Kidney glomerular epithelial cell (primary cell): Measurements from ENCODE around the gene CATSPER2.
"Not testable (repeated sequence)": the region's sequence is repeated elsewhere in the genome, so short reads cannot be mapped to it uniquely, and the experiment has no call there.

Experiments
- DNase-seq: peaks from one replicate; lab custom pipeline; 2025; lab: John Stamatoyannopoulos, UW

Gene CATSPER2

DNA sequence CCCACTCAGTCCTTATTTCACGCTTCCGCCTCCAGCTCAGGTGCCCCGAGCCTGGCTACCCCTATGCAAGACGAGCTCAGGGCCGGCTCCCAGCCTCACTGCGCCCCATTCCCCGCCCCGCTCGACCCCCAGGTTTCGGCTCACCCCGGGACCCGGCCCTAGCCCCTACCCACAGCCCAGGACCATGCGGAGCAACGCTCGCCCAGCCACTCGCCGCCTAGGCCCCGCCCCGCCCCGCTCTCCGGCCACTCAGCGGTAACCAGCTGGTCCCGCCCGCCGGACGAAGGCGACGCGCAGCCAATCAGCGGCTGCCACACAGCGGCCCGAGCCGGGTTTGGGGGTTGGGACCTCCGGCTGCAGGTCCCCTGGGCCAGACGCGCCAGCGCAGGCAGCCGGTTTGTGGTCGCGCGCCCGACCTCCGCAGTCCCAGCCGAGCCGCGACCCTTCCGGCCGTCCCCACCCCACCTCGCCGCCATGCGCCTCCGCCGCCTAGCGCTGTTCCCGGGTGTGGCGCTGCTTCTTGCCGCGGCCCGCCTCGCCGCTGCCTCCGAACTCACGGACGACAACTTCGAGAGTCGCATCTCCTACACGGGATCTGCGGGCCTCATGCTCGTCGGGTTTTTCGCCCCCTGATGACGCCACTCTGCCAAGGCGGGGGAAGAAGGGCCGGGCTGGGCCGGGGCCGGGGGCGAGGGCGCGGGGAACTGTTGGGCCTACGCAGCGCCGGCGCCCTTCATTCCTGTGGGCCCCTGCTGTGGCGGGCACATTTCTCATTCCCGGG lies at the start of gene CATSPER2:
Gene CATSPER2 (minus strand): TSS at position 196 of the 781 bp plus-strand sequence. CDS start 783 bp downstream, outside the sequence.
- DNase-seq = no peak

DNA sequence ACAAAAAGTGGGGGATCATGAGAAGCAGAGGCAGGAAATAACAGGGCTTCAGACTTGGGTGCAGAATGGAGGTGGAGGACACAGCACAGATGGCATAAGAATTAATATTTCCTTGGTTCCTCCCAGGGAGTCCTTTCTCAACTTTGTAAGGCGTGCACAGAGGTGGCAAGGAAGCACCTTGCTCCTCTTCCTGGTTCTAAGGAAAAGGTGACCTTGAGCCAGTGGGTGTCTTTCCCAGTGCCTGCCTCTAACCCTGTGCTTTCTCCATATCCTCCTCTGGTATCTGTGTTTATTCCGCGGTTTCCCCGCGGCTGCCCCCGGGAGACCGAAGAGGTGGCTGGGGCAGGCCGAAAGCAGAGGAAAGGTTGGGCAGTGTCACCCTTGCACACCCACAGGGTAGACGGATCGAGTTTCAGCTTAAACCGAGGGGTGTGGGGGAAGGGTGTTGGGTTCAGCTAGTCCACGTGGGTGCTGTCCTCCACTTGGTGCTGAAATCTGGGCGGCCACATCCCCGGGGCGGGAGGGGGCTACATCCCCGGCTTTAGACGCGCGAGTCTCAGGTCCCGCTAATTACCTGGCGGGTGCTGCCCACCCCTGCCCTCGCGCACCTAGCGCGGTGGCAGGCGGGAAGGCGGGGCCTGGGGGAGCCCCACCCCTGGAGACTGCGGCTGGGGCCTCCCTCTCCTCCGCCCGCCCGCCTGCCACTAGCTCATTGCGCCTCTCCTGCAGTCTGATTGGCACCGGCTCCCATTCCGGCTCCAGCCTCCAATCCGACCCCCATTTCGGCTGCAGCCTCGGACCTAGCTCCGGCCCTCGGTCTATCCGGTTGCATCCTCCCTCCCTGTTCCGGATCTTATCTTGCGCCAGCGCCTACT lies 44.7 kb upstream of the CATSPER2 start, which contains the start of gene CKMT1A:
Gene CKMT1A (plus strand): TSS at position 712 of the 875 bp plus-strand sequence. CDS start 192 bp downstream, outside the sequence.
- not testable (repeated sequence) for DNase-seq

DNA sequence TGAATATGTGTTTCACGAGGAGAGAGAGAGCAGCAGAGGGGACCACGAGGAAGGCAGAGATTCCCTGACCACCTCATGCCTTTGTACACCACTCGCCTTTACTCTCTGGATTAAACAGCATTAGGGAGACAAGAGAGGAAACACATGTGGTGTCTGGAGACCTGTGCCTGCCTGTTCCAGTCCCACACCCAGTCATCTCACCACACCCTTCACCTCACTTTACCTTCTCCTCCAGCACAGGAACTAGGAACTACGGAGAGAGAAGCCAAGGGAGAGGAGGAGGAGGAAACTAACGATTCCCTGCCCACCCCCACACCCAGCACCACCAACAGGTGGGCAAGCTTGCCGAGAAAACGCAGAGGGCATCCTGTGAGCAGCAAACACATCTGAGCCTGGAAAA lies 44.0 kb upstream of the CATSPER2 start:
- not testable (repeated sequence) for DNase-seq

DNA sequence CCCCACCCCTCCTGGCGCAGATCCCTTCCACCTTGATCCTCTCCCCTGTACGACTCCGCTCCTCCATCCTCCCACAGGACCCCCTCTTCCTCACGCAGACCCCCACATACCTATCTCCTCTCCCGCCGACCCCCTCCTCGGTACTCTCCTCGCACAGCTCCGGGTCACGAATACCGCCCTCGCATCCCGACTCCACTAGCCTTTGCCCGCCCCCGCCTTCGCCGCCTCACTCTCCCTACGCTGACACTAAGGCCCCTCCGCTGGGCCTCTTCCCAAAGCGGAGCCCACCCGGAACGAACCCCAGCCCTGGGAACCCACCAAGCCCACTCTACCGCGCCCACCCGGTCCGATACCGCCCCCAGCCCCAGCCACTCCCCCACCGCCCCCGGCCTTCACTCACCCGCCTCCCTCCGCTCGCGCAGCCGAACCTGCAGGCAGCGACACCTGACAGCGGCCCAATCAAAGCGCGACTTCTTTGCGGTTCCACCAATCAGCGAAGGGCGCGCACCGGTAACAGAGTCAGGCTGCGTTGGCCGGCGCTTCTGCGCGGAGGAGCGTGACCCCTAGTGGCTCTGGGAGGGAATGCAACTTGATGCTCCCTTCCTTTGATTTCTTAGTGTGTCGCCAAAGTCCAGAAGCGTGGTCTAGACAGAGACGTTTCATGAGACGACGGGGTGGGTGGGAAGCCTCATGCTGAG lies 41.1 kb upstream of the CATSPER2 start:
- DNase-seq = not testable (repeated sequence)

DNA sequence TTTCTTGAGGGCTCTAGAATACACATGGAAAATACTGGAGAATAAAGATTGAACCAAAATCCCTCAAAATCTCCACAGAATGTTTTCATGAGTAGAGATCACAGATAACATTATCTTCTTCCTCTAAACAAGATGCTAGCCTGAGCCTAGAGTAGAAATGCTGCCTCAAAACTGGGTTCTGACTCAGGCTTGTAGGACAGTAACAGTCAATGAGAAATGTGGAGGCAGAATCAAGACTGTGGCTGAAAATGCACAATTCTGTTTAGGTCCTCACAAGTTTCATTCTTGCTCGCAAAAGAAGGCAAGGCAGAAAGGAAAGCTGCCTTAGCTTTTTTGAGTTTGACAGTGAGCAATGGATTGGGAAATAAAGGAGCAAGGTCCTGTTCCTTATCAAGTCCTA lies 25.5 kb upstream of the CATSPER2 start:
- not testable (repeated sequence) for DNase-seq

DNA sequence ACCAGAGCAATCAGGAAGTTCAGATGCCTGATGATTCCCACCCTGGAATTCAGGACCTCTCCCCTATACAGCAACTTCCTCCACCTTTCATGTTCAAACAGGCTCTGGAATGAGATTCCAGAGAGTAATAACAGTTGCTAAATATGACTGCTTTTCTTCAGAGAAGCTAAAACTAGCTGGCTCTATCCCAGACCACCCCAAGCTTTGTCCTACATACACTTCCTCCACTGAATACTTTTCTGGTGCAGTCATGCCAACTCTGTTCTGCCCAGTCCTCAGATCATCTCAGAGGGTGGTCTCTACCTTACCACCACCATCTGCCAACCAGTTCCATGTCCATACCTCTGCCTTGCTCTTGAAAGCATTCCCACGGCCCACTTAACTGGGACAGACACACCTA lies 17.5 kb upstream of the CATSPER2 start:
- not testable (repeated sequence) for DNase-seq

DNA sequence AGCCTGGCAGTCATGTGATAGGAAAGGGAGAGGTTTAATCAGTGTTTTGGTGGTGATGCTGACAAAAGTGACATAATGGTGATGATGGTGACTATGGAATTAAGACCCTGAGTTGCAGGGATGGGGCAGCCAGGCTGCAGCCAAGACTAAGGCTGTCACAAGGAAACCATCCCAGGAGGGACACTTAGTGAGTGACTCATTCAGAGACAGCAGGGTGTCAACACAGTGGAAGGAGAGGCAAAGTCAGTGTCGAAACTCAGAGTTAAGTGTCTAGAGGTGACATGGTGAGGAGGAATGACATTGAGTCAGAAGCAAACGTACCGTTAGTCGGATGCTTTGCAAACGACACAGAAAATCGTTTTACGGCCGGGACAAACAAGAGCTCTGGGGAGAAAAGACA lies 14.7 kb upstream of the CATSPER2 start:
- not testable (repeated sequence) for DNase-seq

DNA sequence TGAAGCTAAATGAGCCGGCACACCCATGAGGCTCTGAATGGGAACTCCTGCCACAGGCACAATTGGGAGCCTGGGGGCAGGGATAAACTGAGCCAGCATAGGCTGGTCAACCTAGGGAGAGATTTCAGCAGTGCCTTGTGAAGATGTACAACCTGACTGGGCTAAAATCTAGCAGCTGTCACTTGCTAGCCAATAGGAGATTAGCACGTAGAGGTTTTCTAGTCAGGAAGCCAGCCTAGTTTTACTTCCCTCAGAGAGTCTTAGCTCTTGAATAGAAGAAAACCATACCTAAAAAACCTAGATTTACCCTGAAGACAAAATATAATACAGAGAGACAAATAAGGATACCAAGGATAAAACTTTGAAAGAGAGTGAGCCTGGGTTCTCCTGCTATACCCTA lies 13.6 kb upstream of the CATSPER2 start:
- DNase-seq = not testable (repeated sequence)

DNA sequence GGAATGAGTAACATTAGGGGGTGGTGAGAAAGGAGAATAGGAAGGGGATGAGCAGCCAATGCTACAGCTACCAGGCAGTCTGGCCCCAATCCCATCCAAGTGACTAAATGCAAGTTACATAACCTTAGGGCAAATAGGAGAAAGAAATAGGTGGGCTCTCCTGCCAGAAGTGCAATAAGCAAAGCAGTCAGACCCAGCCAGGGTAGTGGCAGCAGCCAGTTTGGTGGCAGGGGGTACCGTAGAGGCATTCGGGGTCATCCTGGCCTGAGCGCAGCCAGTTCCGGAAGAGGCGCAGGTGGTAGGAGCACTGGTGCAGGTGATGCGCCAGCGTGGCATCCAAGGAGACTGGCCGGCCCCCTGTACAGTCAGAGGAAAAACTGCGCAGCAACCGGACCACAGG lies 11.1 kb upstream of the CATSPER2 start:
- DNase-seq = not testable (repeated sequence)

DNA sequence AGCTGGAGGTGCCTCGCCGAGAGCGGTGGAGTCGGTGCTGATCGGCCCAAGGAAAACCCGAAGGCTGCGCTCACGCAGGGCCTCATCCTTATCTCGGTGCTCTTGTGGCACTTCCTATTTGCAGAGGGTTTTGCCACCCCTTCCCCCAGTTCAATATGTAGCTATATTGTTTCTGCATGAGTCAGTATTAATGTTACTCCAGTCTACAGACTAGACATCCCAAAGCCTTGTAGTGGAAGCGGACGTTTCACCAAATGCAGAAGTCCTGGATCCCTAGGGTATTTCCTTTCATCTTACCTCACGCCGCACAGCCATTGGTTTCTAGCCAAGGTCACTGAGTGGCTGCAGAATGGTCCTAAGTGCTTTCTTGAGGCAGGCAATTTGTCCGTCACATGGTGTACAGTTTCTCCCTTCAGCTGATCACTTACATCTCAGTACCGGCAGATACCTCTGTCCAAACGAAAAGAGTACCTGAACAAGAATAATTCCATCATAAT lies 834 bp upstream of the CATSPER2 start:
- not testable (repeated sequence) for DNase-seq

DNA sequence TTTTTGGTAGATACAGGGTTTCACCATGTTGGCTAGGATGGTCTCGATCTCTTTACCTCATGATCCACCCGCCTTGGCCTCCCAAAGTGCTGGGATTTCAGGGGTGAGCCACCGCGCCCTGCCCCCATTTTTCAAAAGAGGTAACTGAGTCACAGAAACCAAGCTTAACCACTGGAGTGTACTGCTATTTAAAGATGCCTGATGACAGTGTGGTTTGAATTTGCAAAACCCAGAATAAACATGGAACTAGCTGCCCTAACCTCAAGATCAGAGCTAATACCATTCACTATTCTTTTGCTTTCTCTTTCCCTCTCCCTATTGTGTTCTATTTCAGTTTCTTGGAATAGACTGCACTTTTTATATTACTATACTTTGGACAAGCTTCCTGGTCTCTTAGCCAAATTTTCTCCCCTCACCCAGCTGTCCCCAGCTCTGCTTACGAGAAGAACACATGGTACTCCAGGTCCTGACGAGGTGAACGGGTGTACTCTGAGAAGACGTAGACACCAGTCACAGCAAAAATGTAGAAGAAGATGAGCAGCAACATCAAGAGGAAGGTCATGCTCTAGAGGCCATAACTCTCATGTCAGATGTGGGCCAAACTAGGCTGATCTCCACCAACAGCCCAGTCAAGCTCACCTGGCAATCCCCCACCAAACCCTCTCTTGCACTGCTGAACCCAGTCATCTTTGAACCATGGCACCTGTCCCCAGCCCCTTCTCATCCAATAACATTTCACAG lies 10.0 kb downstream of the CATSPER2 start:
- DNase-seq = not testable (repeated sequence)

DNA sequence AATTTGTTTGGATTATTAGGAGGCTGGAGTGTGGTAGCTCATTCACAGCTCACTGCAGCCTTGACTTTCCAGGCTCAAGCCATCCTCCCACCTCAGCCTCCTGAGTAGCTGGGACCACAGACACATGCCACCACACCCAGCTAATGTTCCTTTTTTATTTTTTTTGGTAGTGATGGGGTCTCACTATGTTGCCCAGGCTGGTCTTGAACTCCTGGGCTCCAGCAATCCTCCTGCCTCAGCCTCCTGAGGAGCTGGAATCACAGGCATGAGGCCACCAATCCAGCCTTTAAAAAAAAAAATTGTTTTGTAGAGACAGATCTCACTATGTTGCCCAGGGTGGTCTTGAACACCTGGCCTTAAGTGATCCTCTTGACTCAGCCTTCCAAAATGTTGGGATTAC lies 21.7 kb downstream of the CATSPER2 start:
- DNase-seq = not testable (repeated sequence)

DNA sequence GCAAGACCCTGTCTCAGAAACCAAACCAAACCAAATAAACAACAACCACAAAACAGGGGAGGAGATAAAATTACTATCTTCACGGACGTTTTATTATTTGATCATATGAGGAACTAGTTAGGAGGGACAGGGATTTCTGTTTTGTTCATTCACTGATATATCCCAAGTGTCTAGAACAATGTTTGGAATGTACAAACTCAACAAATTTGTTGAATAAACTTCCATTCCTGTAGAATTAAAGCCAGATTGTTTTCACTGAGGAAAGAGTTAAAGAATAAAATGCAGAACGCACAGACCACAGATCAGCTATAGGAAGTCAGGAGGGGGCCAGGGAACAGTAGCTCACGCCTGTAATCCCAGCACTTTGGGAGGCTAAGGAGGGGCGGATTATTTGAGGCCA lies 23.5 kb downstream of the CATSPER2 start:
- no peak for DNase-seq

DNA sequence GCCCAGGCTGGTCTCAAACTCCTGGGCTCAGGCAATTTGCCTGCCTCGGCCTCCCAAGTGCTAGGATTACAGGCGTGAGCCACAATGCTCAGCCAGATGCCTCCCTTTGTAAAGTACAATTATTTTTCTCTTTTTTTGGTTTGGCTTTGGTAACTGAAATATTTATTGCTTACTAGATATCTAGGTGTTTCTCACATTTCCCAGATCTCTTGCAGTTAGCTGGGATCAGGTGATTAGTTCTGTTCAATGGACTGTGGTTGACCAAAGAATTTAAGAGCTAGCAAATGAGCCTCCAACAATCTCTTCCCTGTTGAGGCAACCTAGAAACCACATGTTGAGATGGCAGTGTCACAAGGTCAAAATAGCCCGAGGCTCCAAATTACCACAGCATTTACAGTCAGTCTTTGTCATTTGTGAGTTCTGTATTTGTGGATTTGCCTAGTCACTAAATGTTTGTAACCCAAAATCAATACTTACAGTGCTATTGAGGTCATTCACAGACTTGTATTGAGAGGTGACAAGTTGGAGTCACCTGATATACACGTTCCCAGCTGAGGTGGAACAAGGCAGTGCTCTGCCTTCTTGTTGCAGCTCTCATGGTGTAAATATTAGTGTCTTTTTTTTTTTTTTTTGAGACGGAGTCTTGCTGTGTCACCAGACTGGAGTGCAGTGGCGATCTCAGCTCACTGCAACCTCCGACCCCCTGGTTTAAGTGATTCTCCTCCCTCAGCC lies 26.4 kb downstream of the CATSPER2 start:
- DNase-seq = not testable (repeated sequence)

DNA sequence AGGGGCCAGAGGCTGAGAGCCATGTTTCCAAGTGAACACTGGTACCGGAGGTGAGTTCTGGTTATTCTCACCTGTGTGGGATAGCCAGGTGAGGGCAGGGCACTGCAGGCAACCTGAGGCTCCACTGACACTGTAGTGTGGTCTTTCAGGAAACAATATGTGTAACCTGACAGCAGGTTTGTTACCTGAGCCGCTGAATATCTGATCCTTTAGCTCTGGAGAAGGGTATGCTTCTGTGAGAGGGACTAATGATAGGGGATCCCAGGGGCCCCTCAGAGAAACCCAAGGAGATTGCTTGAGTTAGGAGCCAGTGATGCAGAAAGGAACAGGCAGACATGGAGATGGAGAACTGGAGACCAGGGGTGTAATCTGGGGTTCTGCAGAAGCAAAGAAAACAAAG lies 29.9 kb downstream of the CATSPER2 start, which contains the start of gene STRC:
Gene STRC (minus strand): TSS at position 101 of the 400 bp plus-strand sequence. CDS start 78 bp downstream, at position 23.
- DNase-seq = not testable (repeated sequence)

DNA sequence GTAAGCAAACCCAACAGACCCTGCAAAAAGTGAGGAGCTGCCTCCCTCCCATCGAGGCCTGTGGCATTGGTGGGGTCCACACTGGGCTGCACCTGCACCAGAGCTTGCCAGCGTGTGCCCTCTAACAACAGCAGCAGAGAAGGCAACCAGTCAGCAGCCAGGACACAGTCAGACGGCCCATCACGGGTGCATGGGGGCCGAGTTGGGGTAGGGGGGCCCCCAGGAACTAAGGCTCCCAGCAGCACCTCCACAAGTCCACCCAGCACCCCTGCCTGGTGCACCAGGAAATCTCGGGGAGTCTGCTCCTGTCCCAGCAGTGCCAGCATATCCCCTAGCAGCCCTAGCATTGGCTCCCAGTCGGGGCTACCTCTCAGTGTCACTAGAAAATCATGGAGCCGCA lies 30.9 kb downstream of the CATSPER2 start:
- DNase-seq = not testable (repeated sequence)

DNA sequence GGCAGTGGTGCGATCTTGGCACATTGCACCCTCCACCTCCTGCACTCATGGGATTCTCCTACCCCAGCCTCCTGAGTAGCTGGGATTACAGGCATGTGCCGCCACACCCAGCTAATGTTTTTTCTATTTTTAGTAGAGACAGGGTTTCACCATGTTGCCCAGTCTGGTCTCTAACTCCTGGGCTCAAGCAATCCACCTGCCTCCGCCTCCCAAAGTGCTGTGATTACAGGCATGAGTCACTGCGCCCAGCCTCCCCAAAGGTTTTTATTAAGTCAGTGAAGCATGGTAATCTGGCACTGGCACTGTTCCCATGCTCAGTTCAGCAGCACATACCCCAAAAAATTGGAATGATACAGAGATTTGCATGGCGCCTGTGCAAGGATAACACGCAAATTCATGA lies 46.4 kb downstream of the CATSPER2 start:
- DNase-seq = not testable (repeated sequence)

DNA sequence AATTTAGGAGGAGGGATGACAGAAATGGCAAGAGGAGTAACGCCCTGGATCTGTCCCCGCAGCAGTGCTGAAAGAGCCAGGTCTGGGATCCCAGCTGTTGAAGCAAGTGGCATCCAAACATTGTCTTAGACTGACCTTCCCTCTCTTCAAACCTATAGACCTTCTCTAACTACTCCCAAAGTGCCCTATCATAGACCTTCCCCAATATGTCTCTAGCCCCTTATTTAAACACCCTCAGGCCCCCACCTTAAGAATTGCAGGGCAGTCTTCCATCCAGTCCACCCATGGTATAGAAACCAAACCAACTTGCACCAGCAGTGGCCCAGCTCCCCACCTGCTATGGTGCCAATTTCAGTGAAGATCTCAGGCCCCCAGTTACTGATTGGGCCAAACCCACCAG lies 48.4 kb downstream of the CATSPER2 start:
- not testable (repeated sequence) for DNase-seq

DNA sequence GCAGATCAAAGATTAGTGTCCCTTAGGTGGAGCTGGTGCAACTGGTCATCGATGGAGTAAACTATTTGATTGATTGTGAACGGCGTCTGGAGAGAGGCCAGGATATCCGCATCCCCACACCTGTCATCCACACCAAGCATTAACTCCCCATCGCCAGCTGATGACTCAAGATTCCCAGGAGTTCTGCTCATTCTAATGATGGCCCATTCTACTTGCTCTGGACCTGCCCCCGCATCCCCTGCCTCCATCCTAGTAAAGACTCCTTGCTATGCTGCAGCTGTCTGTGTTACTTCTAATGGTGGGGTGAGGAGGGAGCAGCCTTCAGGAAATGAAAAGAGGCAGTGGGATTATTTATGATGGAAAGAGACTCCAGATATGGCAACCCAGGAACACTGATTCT lies 49.5 kb downstream of the CATSPER2 start:
- not testable (repeated sequence) for DNase-seq
